HG02938 (cell line): Measurements from ENCODE around the gene MFAP3L.

ENCODE experiments used
- ATAC-seq: cut with Tn5 transposase; IDR thresholded peaks from one replicate; pipeline ENCODE4 v1.9.1; 2021; ENCODE audit warnings: mild to moderate bottlenecking, moderate library complexity; ENCODE audit not compliant: unreplicated experiment

The MFAP3L gene

GRCh38 chr4:169993531-169993930 lies 32.7 kb downstream of the MFAP3L start:
- no peak for ATAC-seq

- ATAC-seq: no peak
Observed at GRCh38 chr4:169988252-169988651, 37.9 kb downstream of the MFAP3L start.

GRCh38 chr4:169987327-169988228 lies 38.6 kb downstream of the MFAP3L start:
- no peak for ATAC-seq

- no peak for ATAC-seq
Observed at GRCh38 chr4:169986369-169986768, 39.8 kb downstream of the MFAP3L start.

- no peak for ATAC-seq
Observed at GRCh38 chr4:169985881-169986280, 40.3 kb downstream of the MFAP3L start.

- ATAC-seq: no peak
Observed at GRCh38 chr4:169984745-169985144, 41.5 kb downstream of the MFAP3L start.

- ATAC-seq: no peak
Observed at GRCh38 chr4:169984173-169984572, 42.0 kb downstream of the MFAP3L start.

GRCh38 chr4:169976951-169977350 lies 49.2 kb downstream of the MFAP3L start:
- ATAC-seq: no peak

- no peak for ATAC-seq
Observed at GRCh38 chr4:169975838-169976796, 50.1 kb downstream of the MFAP3L start.

GRCh38 chr4:169975131-169975837 lies 50.9 kb downstream of the MFAP3L start:
- ATAC-seq: no peak

GRCh38 chr4:169971456-169972015 lies 54.7 kb downstream of the MFAP3L start:
- no peak for ATAC-seq

GRCh38 chr4:169968999-169969398 lies 57.2 kb downstream of the MFAP3L start:
- ATAC-seq: no peak

- no peak for ATAC-seq
Observed at GRCh38 chr4:169963998-169964397, 62.2 kb downstream of the MFAP3L start.

GRCh38 chr4:169959254-169959653 lies 66.9 kb downstream of the MFAP3L start:
- ATAC-seq: no peak

GRCh38 chr4:169958629-169959028 lies 67.6 kb downstream of the MFAP3L start:
- ATAC-seq: no peak

GRCh38 chr4:169957785-169958184 lies 68.4 kb downstream of the MFAP3L start:
- no peak for ATAC-seq

GRCh38 chr4:169956091-169956843 lies 69.9 kb downstream of the MFAP3L start:
- ATAC-seq: no peak

- ATAC-seq: no peak
Observed at GRCh38 chr4:169955521-169955920, 70.7 kb downstream of the MFAP3L start.

- ATAC-seq: peak; percentile 68
Observed at GRCh38 chr4:169952236-169953002, 73.8 kb downstream of the MFAP3L start.
